ENCODE results near the gene POC1A. TPM values are rescaled to one million over a fixed set of nuclear protein-coding genes. Genes with fewer than 3 reads are reported as not detected.

The POC1A gene
- total and polyA plus RNA-seq, 2 of the 8 experiments (the other 6 are each of a cell fraction or from before 2014, with no cell fraction given): 35.7 to 39.2 TPM

DNA sequence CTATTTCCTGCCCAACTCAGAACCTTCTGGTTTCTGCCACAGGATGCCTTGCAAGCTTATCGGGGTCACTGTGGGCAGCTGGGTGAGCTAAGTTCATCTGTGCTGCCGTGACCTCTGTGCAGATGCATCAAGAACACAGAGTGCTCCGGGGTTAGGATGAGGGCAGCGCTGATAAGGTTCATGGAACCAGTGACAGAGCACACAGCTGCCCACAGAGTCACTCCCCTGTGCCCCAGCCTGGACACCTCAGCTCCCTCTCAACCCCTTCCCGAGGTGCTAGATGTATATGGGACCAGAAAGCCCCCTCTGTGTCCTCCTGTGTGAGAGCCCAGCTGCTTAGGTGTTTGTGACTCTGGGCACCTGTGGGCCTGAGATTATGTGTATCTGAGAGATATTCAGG is 28.0 kb upstream of the POC1A start (continued):
- TF ChIP-seq HDAC6 (IDR thresholded peaks at IDR 0.05; ENCODE audit: low read depth, low read length) (no peak), GABPA (IDR thresholded peaks at IDR 0.05; ENCODE audit: borderline replicate concordance, insufficient read depth, low read length) (no peak), FOSL1 (IDR thresholded peaks at IDR 0.05; ENCODE audit: insufficient read depth, low read depth, low read length) (no peak), NANOG (IDR thresholded peaks at IDR 0.05; ENCODE audit: insufficient read depth, low read depth, low read length, poor library complexity, severe bottlenecking) (no peak)

All from H1 (cell line).